Stimulated activated CD4-positive, alpha-beta T cell treated with anti-CD3 and anti-CD28 coated beads, Interleukin-4, amount 100 ng/mL, for 1 hour (primary cell): ENCODE data around the gene POGLUT2.

Experiments
- DNase-seq: peaks from one replicate; pipeline ENCODE4 v3.0.0-alpha.2; 2020

Gene POGLUT2

DNA sequence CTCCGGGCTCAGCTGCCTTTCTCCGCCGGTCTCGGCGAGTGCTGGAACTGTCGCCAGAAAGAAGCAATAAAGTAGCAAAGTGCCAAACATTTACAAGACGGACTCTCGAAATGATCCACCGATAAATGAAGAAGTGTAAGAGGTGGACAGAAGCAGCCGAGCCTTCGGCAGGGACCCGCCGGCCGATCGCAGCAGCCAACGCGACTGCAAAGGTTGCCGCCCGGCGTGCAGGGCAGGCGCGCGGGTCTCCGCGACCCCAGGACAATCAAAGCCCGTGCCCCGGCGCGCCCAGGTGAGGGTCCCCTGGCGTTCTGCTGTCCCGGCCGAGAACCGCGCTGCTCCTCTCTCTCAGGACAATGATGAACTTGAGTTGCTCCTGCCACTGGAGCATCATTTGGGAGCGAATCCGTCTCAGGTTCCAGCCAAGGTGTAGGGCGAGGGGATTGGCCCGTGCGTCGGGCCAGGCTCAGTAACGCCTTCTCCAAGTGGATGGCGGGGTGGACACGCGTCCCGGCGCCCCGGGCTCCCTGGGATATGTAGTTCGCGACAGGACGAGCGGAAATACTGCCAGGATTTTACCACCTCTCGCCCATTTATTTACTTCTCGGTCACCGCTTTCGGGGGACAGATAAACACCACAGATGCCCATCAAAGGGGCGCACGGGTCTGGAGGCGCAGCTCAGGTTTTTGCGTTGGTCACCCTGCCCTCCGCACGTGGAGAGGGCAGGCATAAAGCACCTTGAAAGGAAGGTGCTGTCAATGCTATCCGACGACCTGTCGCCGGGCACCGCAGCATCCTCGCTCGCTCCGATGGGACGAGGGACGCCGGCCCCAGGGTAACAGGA is at the start of gene POGLUT2, which contains the start of gene BIVM:
TSS of gene POGLUT2 (minus strand) at position 396 of the 845 bp plus-strand sequence. CDS start at position 90, 306 bp downstream.
TSS of gene BIVM (plus strand) at position 539 of the 845 bp plus-strand sequence. CDS start 8,149 bp downstream, outside the sequence.
- DNase-seq: peak; percentile 72

DNA sequence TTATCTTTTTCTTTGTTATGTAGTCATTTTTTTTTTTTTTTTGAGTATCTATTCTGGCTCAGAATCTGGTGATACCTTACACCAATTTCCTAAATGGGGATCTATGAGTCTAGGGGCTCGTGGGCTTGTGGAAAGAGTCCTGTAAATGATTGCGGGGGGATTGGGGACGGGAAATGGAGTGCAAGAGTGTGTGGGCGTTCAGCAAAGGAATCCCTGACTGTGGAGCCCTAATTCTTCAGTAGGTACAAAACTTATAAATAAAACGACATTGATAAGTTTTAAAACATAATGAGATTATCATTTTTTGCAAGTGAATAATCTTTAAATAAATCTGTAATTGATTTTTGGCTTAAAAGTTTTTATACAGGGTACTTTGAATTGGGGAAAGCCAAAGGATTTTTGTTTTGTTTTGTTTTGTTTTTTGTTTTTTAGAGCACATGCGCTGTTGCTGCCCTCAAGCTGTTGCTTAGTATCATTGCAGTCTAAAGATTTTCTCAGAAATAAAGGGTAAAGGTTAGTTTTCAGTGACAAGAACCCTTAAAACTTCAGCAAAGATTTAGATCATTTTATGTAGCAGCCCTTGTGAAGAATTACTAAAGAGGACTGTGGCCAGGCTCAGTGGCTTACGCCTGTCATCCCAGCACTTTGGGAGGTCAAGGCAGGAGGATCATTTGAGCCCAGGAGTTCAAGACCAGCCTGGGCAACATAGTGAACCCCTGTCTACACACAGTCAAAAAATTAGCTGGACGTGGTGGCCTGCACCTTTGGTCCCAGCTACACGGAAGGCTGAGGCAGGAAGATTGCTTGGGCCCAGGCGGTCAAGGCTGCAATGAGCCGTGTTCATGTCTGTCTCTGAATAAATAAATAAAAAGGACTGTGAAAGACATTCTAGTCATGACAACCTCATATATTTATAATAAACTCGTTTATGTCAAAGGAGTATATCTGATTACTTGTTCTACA is 48.8 kb upstream of the POGLUT2 start:
- DNase-seq: no peak

DNA sequence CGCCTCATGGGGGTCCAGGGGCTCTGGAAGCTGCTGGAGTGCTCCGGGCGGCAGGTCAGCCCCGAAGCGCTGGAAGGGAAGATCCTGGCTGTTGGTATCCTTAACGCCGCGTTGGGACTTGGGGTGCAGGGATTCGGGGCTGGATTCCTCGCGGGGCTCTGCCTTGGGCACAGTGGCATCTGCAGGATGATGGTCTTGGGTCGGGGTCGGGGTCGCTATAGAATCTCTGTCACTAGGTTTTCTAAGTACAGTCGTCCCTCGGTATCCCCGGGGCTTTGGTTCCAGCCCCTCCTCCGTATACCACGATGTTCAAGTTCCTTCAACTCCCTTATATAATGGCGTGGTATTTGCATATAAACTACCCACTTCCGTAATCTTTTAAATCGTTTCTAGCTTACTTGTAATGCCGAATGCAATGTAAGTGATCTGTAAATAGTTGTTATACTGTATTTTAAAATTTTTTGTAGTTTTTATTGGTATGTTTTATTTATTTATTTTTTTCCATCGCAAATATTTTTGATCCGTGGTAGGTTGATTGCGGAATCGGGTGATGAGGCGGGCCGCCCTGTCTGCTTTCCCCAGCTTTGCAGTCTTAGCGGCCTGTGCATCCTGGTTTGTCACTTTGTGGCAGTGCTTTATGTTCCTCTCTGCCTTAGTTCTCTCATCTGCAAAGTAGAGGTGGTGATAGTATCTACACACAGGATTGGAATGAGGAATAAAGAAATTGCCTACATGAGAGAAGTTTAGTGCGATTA is 47.7 kb upstream of the POGLUT2 start:
- peak; percentile 41 for DNase-seq

DNA sequence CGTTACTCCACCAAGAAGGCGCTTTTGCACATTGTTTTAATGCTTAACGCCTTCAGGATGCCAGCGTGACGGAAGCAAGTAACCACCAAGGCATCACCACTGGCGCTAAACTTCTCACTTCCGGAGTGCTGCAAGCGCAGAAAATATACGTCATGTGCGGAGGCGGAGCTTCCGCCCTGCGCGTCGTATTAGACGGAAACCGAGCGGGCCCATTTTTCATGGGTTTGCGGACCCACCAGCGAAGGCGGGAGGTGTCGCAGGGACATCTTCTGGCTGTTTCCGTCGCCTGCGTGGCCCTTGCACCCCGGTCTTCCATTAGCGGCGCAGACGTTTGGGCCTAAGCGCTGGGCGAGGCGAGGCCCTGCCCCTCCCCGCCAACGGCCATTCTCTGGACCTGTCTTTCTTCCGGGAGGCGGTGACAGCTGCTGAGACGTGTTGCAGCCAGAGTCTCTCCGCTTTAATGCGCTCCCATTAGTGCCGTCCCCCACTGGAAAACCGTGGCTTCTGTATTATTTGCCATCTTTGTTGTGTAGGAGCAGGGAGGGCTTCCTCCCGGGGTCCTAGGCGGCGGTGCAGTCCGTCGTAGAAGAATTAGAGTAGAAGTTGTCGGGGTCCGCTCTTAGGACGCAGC is 47.0 kb upstream of the POGLUT2 start, which contains the start of gene ERCC5:
TSS of gene ERCC5 (plus strand) at position 403 of the 631 bp plus-strand sequence. CDS start 235 bp downstream, outside the sequence.
- peak; percentile 93 for DNase-seq

DNA sequence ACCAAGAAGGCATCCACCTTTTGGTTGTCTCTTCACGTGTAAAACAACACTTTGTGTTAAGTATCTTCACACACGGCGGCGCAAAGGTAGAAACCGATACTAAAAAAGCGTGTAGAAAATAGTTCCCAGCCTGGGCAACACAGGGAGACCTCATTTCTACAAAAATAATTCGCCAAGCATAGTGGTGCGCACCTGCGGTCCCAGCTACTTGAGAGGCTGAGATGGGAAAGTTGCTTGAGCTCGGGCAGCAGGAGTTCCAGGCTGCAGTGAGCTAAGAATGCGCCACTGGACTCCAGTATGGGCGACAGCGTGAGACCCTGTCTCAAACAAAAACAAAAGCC is 46.5 kb upstream of the POGLUT2 start:
- no peak for DNase-seq

DNA sequence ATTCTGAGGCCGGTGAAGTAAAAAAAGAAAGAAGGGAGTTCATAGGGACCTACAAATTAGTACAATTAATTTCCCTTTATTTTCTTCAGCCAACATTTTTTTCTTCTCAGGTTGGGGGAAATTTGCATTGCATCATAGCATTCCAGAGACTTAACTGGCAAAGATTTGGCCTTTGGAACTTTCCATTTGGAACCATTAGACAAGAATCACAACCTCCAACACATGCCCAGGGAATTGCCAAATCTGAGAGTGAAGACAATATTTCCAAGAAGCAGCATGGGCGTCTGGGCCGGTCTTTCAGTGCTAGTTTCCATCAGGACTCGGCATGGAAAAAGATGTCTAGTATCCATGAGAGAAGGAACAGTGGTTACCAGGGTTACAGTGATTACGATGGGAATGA is 40.7 kb upstream of the POGLUT2 start:
- DNase-seq: no peak

DNA sequence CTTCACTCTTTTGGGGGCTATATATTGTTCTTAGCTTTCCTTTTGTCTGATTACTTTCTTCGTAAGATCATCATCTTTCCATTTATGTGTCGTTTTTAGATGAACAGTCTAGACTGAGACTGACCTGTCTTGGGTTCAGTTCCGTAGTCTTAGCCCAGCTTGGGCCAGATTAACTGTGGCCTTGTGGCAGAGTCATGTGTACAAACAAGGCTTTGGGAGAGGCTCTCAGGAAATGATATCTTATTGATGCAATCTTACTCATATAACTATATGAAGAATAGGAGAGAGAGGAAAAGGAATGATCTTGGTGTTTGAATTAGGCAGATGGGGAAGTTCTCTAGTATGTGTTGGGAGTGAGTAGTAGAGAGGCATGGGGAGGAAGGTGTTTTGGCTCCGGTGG is 40.2 kb upstream of the POGLUT2 start:
- no peak for DNase-seq

DNA sequence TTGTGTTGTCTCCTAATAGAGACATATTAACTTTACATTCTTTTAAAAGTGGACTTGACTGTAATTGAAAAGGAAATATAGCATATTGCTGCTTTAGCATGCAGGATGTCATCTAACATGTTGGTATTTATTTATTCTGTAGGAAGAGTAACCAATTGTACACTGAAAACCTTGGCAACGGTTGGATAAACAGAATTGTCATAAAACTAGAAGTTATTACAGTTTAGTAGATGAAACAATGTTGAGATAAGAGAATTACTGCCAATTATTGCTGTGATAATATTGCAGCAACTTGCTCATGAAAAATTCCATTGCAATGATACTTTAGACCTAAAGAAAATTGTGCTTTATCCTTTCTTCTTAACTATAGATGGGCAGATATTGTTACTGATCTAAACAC is 39.5 kb upstream of the POGLUT2 start:
- DNase-seq: no peak

DNA sequence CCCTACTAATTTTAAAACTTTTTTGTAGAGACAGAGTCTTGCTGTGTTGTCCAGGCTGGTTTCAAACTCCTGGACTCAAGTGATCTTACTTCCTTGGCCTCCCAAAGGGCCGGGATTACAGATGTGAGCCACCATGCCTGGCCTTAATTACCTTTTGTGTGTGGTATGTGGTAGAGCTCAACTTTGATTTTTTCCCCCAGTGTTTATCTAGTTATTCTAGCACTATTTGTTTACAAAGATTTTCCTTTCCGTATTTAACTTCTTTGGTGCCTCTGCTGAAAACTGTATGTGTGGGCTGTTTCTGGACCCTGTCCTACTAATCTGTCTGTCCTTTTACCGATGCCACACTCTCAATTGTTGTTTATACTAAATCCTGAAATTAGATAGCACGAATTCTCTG is 37.7 kb upstream of the POGLUT2 start:
- no peak for DNase-seq

DNA sequence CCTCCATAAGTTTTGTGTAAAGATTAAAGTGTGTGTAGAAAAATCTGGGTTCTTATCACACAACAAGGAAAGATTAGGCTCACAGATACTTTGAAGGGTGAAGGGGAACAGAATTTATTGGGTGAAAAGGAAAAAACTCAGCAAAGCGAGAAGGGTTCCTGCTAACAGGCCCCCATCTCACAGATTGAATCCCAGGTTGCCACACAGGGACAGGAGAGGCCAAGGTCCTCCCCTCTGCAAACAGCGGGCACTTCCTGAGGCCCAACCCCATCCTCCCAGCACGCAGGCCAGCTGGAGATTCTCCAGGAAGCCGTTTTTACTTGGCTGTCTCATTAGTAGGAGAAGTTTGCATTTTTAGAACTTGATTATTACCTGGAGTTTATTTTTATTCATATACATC is 31.9 kb upstream of the POGLUT2 start:
- no peak for DNase-seq

DNA sequence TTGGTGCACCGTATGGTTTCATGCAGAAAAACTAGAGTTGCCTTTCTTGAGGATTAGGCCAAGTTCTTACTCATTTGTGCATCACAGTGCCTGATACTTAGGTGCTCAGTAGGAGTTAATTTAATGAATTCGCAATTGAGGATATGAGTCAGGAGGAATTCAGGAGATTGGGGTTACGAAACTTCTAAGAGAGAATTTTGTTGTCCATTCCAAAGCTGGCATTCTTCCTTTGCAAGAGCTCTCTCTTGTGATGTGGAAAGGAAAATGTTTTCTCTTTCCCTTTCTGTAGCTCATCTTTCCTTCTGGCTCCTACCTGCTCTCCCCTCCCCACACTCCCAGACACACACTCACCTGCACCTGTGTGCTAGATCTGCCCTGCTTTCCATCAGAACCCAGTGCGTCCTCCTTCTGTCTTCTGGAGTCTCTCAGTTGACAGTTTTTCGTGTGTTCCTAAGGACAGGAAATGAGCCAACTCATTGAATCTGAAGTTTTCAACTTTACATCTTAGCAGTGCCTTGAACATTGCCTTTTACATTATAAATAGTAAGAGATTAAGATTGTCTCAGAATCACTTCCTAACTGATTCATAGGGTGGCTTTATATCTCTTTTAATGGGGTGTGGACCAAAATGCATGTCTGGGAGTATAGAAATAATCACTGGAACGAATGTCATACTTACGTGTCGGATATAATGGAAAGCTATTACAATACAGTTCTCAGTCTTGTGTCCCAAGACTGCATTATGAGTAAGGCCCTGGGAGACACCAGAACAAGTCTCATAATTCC is 27.3 kb upstream of the POGLUT2 start:
- DNase-seq: no peak

DNA sequence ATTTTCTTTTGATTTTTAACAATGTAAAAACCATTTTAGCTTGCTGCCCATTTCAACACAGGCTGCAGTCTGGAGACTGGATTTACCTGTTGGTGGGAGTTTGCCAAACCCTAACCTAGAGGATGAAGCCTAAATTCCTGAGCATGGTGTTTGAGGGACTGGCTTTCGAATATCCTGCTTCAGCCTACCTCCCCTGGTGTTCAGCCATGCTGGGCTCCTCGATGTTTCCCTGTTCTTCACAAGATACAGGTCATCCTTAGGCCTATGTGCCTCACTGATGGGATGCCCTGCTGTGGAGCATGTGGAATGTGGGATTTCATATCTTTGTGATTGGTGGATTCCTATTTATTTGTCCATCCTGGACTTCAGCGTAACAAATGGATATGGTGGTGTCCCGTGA is 26.6 kb upstream of the POGLUT2 start:
- no peak for DNase-seq

DNA sequence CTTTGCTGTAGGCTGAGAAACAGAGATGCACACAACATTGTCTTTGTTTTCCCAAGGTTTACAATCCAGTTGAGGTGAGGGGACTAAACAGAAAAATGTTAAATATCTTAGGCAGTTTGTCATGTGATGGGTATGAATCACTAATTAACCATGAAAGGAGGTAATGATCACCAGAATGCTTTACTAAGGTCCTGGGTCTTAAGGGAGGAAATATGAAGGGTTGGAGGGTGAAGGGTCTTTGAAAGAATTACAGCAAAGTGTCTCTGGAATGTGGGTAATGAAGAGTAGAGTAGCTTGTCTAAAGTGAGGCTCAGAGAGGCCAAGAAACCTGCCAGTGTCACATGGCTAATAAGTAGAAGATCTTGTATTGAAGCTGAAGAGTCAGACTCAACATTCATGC is 19.1 kb upstream of the POGLUT2 start:
- DNase-seq: no peak

DNA sequence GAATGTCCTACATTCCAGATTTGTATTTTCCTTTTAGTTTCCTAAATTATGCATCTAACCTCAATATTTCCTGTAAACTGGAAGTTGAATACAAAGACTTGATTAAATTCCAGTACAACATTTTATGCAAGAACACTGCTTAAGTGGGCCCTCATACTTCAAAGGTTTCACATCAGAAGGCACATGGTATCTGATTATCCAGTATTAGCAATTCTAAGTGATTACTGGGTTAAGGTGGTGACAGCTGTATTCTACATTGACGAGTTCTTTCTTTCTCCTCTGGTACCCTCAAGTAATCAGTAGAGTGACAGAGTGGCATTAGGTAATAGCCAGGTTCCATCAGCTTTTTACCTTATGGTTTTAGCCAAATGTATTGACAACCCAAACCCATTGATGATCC is 18.5 kb upstream of the POGLUT2 start:
- no peak for DNase-seq

DNA sequence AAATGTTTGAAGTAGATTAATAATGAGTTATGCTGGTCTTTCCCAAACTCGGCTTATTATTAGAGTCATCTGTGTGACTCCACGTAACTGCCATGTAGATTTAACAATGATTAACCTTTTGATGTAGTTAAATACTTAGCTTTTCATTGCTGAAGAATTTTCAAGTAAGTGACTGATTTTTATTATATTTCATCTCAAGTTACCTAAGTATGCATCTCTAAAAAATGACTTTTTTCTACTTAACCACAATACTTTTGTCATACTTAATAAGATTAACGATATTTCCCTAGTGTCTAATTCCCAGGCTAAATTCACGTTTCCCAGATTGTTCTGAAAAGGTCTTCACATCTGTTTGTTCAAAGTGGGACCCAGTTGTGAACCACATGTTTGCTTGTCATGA is 17.9 kb upstream of the POGLUT2 start:
- DNase-seq: no peak

DNA sequence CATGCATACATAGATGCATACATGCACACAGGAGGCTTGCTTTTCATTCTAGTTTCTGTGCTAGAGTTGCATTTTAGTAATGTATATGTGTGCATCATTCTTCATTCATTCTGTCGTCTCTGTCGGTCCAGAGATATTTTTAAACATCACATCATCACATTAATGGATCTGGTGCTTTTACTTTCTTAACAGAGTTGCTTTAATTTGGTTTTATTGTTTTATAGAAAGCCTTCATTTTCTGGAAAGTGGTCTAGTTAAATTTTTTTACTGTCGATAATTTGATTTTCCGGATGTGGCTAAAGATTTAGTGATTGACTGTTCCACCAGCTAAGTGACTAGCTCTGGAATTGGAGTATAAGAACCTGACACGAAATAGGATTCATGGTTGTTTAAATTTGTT is 17.0 kb upstream of the POGLUT2 start:
- no peak for DNase-seq

DNA sequence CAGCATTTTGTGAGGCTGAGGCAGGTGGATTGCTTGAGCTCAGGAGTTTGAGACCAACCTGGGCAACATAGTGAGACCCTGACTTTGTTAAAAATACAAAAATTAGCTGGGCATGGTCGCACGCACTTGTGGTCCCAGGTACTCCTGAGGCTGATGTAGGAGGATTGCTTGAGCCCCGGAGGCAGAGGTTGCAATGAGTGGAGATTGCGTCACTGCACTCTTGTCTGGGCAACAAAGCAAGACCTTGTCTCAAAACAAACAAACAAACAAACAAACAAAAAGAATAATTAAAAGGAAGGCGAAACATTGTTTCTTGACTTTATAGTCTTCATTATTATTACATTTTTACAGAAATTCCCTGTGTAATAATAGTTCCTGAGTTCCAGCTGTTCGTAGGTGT is 16.0 kb upstream of the POGLUT2 start:
- DNase-seq: no peak

DNA sequence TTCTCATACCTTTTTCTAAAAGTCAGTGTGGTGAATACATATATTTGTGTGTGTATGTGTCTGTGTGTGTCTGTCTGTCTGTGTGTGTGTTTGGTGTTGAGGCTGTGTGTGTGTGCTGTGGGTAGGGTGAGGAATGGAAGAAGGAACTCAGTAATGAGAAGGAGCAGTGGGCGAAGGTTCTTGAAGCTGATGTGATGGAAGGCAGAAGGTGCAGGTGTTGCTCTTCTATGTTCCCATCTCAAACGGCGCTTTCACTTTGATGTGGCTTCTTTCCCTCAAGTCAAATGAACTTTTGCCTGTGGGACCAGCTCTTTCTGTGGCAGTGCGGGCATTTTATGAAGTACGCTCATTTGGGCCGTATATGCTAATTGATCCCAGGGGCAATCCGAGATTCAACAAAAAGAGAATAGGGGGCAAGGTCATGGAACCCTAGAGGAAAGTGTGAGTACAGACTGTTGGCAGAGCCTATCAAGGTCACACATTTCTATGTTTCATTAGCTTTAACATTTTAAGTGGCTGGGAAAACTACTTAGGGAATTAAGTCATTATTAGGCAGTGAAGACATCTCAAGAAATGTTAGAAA is 15.3 kb upstream of the POGLUT2 start:
- DNase-seq: no peak

DNA sequence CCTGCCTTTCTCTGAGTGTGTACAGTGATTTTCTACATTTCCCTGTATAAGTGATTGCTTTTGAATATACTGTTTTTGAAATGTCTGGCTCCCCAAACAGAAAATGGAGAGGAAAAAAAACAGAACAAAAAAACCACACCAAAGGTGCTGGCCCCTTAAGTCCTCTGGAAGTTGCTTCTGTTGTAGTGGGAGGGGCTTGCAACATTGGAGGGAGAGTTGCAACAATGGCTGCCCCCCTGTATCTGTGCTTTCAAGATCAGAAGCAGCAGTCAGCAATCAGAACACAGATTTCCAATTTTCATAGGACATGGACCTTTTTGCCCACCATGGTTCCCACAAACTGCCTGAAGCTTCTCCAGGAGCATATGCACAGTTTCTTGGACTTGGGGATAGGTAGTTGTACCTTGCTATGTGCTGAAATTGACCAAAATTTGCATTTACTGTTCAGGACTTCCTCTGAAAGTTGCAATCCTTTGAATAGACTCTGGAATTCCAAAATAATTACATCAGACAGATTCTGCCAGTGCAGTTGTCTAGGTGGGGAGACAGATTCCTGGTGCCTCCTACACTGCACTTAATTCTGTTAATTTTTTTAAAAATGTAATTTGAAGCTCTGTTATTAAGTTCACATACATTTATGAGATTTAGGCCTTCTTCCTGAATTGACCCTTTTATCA is 14.0 kb upstream of the POGLUT2 start:
- DNase-seq: no peak

DNA sequence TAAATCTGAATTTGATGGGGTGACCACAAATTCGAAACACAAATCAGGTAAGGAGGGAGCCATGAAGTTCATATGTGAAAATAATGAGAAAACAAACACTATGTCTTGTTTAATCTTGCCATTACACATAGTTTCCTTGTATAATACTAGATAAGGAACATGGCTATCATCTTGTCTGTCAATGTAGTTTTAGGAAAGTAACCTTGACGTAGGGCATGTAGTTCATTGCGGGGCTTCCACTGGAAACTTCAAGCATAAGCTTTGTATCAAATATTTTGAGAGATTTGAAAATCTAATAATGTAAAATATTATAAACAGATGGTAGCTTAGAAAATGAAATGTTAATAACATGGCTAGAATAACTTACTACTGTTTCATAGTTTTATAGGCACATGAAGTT is 8.9 kb upstream of the POGLUT2 start:
- no peak for DNase-seq

DNA sequence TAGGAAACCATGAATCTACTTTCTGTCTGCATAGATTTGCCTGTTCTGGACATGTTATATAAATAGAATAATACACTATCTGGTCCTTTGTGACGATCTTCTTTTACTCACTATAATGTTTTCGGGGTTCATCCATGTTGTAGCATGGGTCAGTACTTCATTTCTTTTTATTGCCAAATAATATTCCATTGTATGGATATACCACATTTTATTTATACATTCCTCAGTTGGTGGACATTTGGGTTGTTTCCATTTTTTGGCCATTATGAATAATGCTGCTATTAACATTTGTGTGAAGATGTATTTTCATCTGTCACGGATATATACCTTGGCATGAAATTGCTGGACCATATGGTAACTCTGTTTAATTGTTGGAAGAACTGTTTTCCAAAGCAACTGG is 6.9 kb upstream of the POGLUT2 start:
- no peak for DNase-seq
